Measurements from ENCODE around the gene CDKAL1.

- no peak for TF ChIP-seq CTCF (IDR thresholded peaks at IDR 0.05)
- TF ChIP-seq POLR2AphosphoS5 (IDR thresholded peaks at IDR 0.05), result no peak
These were observed 601.3 kb downstream of the CDKAL1 start for GRCh38 chr6:21135484-21136013.
